NCI-H1694 (cell line): ENCODE data around the gene POLH.

Experiments used
- DNase-seq: peaks from one replicate; lab custom pipeline; 2025; lab: John Stamatoyannopoulos, UW

POLH gene

GRCh38 chr6:43606019-43606418 is 30.0 kb downstream of the POLH start:
- no peak for DNase-seq

- DNase-seq, result peak; percentile 84
These were observed 32.4 kb downstream of the POLH start for GRCh38 chr6:43608310-43608763.

GRCh38 chr6:43608807-43609206 is 32.8 kb downstream of the POLH start:
- no peak for DNase-seq

GRCh38 chr6:43609402-43609801 is 33.4 kb downstream of the POLH start:
- no peak for DNase-seq

- no peak for DNase-seq
These were observed 34.4 kb downstream of the POLH start for GRCh38 chr6:43610431-43610830.

GRCh38 chr6:43613721-43614395 is 37.9 kb downstream of the POLH start:
- DNase-seq, result no peak

- no peak for DNase-seq
These were observed 38.4 kb downstream of the POLH start for GRCh38 chr6:43614396-43614730.

- DNase-seq, result no peak
These were observed 40.9 kb downstream of the POLH start for GRCh38 chr6:43616725-43617472.

GRCh38 chr6:43621078-43621835 is 45.3 kb downstream of the POLH start:
- DNase-seq, result no peak

- DNase-seq, result no peak
These were observed 45.8 kb downstream of the POLH start for GRCh38 chr6:43621836-43622180.

- no peak for DNase-seq
These were observed 46.6 kb downstream of the POLH start for GRCh38 chr6:43622541-43622940.

GRCh38 chr6:43623880-43624785 is 48.1 kb downstream of the POLH start:
- no peak for DNase-seq

- DNase-seq, result no peak
These were observed 48.9 kb downstream of the POLH start for GRCh38 chr6:43624786-43625288.

- DNase-seq, result no peak
These were observed 49.5 kb downstream of the POLH start for GRCh38 chr6:43625393-43625992.

- DNase-seq, result no peak
These were observed 51.2 kb downstream of the POLH start for GRCh38 chr6:43627008-43627825.

- peak; percentile 20 for DNase-seq
These were observed 52.6 kb downstream of the POLH start for GRCh38 chr6:43628393-43629103.

GRCh38 chr6:43629104-43629504 is 53.1 kb downstream of the POLH start, which contains the start of gene GTPBP2:
TSS of gene GTPBP2 (minus strand) at chr6:43629264. CDS start at chr6:43629162, 102 bp downstream.
- peak; percentile 90 for DNase-seq

- DNase-seq, result peak; percentile 95
These were observed 53.7 kb downstream of the POLH start for GRCh38 chr6:43629505-43630300.
